ENCODE data around the gene TPSAB1.

- TF ChIP-seq EZH2 (IDR thresholded peaks at IDR 0.05; ENCODE audit: low read length, missing control alignments) (no peak), CTCF (conservative IDR thresholded peaks at IDR 0.05 in 1 of 2, IDR thresholded peaks at IDR 0.05 in 1 of 2; ENCODE audit: low read depth in 1 of 2, low read length in 2 of 2) (no peak)
Observed at GRCh38 chr16:1206786-1207185, 33.7 kb upstream of the TPSAB1 start.

Measured in fibroblast of lung (primary cell).